ENCODE data around the gene MSH5.

DNA sequence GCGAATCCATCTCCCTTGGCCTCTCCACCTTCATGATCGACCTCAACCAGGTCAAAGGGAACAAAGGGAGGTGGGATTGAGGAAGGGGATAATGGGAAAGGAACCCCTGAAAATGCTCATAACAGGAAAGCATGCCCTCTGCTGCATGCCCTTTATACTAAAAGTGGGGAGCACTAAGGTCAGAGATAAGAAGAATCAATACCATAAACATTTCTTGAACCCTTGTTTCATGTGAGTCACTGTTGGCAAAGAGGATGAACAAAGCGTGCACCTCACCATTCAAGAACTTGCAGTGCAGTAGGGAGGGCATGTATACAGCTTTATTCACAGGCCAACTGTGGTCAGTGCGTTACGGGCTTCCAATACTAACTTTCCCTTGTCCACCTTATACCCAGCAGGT lies 21.0 kb downstream of the MSH5 start:
- TF ChIP-seq, protein P1, sequence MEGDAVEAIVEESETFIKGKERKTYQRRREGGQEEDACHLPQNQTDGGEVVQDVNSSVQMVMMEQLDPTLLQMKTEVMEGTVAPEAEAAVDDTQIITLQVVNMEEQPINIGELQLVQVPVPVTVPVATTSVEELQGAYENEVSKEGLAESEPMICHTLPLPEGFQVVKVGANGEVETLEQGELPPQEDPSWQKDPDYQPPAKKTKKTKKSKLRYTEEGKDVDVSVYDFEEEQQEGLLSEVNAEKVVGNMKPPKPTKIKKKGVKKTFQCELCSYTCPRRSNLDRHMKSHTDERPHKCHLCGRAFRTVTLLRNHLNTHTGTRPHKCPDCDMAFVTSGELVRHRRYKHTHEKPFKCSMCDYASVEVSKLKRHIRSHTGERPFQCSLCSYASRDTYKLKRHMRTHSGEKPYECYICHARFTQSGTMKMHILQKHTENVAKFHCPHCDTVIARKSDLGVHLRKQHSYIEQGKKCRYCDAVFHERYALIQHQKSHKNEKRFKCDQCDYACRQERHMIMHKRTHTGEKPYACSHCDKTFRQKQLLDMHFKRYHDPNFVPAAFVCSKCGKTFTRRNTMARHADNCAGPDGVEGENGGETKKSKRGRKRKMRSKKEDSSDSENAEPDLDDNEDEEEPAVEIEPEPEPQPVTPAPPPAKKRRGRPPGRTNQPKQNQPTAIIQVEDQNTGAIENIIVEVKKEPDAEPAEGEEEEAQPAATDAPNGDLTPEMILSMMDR (IDR thresholded peaks at IDR 0.05) = no peak
- no peak for TF ChIP-seq CEBPB (IDR thresholded peaks at IDR 0.05)
- no peak for TF ChIP-seq RFX5 (IDR thresholded peaks at IDR 0.05)
- no peak for TF ChIP-seq POLR2A (IDR thresholded peaks at IDR 0.05; ENCODE audit: low read length)
- TF ChIP-seq PHF8 (IDR thresholded peaks at IDR 0.05; ENCODE audit: borderline replicate concordance, low read depth) = no peak
- TF ChIP-seq SREBF2 (IDR thresholded peaks at IDR 0.05) = no peak
- TF ChIP-seq CHD2 (IDR thresholded peaks at IDR 0.05; ENCODE audit: low read length, partially characterized antibody) = no peak
- TF ChIP-seq NR3C1 (IDR thresholded peaks at IDR 0.05) = no peak
- TF ChIP-seq, protein P2, sequence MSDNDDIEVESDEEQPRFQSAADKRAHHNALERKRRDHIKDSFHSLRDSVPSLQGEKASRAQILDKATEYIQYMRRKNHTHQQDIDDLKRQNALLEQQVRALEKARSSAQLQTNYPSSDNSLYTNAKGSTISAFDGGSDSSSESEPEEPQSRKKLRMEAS (IDR thresholded peaks at IDR 0.05) = no peak

Data from A549 (cell line).